Loucy (cell line): ENCODE measurements around the gene BRWD1.

ENCODE experiments used
- EZH2phosphoT487 ChIP-seq: fragments of 200-600 bp; IDR thresholded peaks from 2 replicates; pipeline ENCODE4 v1.6.1; 2018; ENCODE audit warnings: antibody characterized with exemption, mild to moderate bottlenecking, moderate library complexity, borderline replicate concordance
- TF ChIP-seq, protein P1 (sequence below): fragments of 200-600 bp; sonication (generic); conservative IDR thresholded peaks from 2 replicates; pipeline ENCODE4 v1.5.1; 2014; ENCODE audit warnings: mild to moderate bottlenecking, antibody characterized with exemption, low read length

GRCh38 chr21:39347537-39347936 is 34.1 kb upstream of the BRWD1 start:
- TF ChIP-seq, protein P1, sequence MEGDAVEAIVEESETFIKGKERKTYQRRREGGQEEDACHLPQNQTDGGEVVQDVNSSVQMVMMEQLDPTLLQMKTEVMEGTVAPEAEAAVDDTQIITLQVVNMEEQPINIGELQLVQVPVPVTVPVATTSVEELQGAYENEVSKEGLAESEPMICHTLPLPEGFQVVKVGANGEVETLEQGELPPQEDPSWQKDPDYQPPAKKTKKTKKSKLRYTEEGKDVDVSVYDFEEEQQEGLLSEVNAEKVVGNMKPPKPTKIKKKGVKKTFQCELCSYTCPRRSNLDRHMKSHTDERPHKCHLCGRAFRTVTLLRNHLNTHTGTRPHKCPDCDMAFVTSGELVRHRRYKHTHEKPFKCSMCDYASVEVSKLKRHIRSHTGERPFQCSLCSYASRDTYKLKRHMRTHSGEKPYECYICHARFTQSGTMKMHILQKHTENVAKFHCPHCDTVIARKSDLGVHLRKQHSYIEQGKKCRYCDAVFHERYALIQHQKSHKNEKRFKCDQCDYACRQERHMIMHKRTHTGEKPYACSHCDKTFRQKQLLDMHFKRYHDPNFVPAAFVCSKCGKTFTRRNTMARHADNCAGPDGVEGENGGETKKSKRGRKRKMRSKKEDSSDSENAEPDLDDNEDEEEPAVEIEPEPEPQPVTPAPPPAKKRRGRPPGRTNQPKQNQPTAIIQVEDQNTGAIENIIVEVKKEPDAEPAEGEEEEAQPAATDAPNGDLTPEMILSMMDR = no peak
- TF ChIP-seq EZH2phosphoT487 = no peak
